HPDE6-E6E7 (cell line): Measurements from ENCODE around the gene CFAP54.
"Not testable (repeated sequence)": the region's sequence is repeated elsewhere in the genome, so short reads cannot be mapped to it uniquely, and the experiment has no call there.

Experiments
- DNase-seq: peaks from one replicate; pipeline ENCODE4 v3.0.0; 2011; ENCODE audit warnings: missing footprints; ENCODE audit errors: extremely low spot score

Gene CFAP54

GRCh38 chr12:96516472-96517430 is 27.4 kb downstream of the CFAP54 start:
- DNase-seq: peak; percentile 42

GRCh38 chr12:96520767-96521166 is 31.4 kb downstream of the CFAP54 start:
- no peak for DNase-seq

- DNase-seq: no peak
These were observed 32.7 kb downstream of the CFAP54 start for GRCh38 chr12:96521895-96522682.

GRCh38 chr12:96522690-96523089 is 33.3 kb downstream of the CFAP54 start:
- DNase-seq: no peak

- DNase-seq: no peak
These were observed 36.7 kb downstream of the CFAP54 start for GRCh38 chr12:96526110-96526509.

GRCh38 chr12:96529912-96530311 is 40.5 kb downstream of the CFAP54 start:
- no peak for DNase-seq

GRCh38 chr12:96534339-96534738 is 45.0 kb downstream of the CFAP54 start:
- DNase-seq: peak; percentile 53

- DNase-seq: no peak
These were observed 59.0 kb downstream of the CFAP54 start for GRCh38 chr12:96548384-96548783.

- DNase-seq: no peak
These were observed 60.0 kb downstream of the CFAP54 start for GRCh38 chr12:96549341-96549740.

- DNase-seq: no peak
These were observed 81.2 kb downstream of the CFAP54 start for GRCh38 chr12:96570579-96570978.

GRCh38 chr12:96571101-96571862 is 81.9 kb downstream of the CFAP54 start:
- DNase-seq: no peak

GRCh38 chr12:96578526-96579125 is 89.2 kb downstream of the CFAP54 start:
- DNase-seq: peak; percentile 29

GRCh38 chr12:96585977-96586376 is 96.6 kb downstream of the CFAP54 start:
- no peak for DNase-seq

GRCh38 chr12:96587691-96588090 is 98.3 kb downstream of the CFAP54 start:
- no peak for DNase-seq

GRCh38 chr12:96590970-96591369 is 101.6 kb downstream of the CFAP54 start:
- no peak for DNase-seq

GRCh38 chr12:96604374-96604773 is 115.0 kb downstream of the CFAP54 start:
- not testable (repeated sequence) for DNase-seq

- no peak for DNase-seq
These were observed 116.3 kb downstream of the CFAP54 start for GRCh38 chr12:96605684-96606083.

GRCh38 chr12:96606134-96606533 is 116.8 kb downstream of the CFAP54 start:
- DNase-seq: no peak

- DNase-seq: no peak
These were observed 117.3 kb downstream of the CFAP54 start for GRCh38 chr12:96606644-96607043.

GRCh38 chr12:96617178-96617577 is 127.8 kb downstream of the CFAP54 start:
- no peak for DNase-seq

GRCh38 chr12:96623155-96623554 is 133.8 kb downstream of the CFAP54 start:
- no peak for DNase-seq
